ENCODE data around the gene GPHN. TPM values are rescaled to one million over a fixed set of nuclear protein-coding genes. Genes with fewer than 3 reads are reported as not detected.
"Not testable (repeated sequence)": the region's sequence is repeated elsewhere in the genome, so short reads cannot be mapped to it uniquely, and the experiment has no call there.

Gene GPHN
- total RNA-seq, 1 donor from 2014 or later = 12.9 TPM

GRCh38 chr14:66543996-66544395, 36.0 kb downstream of the GPHN start:
- DNase-seq (ENCODE audit: low read depth) = no peak
- Histone ChIP-seq H3K4me3 (ENCODE audit: low read depth, low read length) (no peak overlapping the region), H3K36me3 (ENCODE audit: control insufficient read depth, insufficient read depth, low read length) (no peaks in the 10 kb centered on the region), H3K27me3 (ENCODE audit: control insufficient read depth, insufficient read depth, low read length) (no peaks in the 10 kb centered on the region)
- no peak for TF ChIP-seq CTCF (IDR thresholded peaks at IDR 0.05; ENCODE audit: insufficient read depth, low read length, poor library complexity, severe bottlenecking)

GRCh38 chr14:66545191-66545590, 37.2 kb downstream of the GPHN start:
- not testable (repeated sequence) for H3K4me3 ChIP-seq (ENCODE audit: low read depth, low read length); DNase-seq (ENCODE audit: low read depth); H3K27me3 ChIP-seq (ENCODE audit: control insufficient read depth, insufficient read depth, low read length); H3K36me3 ChIP-seq (ENCODE audit: control insufficient read depth, insufficient read depth, low read length)

DNA sequence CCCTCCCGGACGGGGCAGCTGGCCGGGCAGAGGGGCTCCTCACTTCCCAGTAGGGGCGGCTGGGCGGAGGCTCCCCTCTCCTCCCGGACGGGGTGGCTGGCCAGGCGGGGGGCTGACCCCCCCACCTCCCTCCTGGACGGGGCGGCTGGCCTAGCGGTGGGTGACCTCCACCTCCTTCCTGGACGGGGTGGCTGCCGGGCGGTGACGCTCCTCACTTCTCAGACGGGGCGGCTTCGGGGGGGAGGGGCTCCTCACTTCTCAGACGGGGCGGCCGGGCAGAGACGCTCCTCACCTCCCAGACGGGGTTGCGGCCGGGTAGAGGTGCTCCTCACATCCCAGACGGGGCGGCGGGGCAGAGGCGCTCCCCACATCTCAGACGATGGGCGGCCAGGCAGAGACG, 37.8 kb downstream of the GPHN start:
- not testable (repeated sequence) for DNase-seq (ENCODE audit: low read depth); H3K4me3 ChIP-seq (ENCODE audit: low read depth, low read length); H3K27me3 ChIP-seq (ENCODE audit: control insufficient read depth, insufficient read depth, low read length); H3K36me3 ChIP-seq (ENCODE audit: control insufficient read depth, insufficient read depth, low read length)

DNA sequence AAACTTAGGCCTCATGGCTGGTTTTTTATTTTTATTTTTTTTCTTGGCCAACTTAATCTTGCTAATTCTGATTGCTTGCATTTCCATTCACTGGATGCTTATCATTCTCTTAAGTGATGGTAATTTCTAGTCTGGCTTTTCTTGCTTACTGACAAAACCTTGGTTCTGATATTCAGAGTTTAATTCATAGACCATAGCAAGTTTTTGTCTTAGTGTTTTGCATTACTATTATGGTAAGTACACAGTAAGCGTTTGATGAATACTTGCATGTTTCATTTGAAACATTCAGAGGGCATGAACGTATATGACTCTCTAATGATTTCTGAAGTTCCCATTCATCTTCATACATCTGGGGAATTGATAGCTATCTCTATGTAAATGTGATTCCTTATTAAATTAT, 55.8 kb downstream of the GPHN start:
- H3K27me3 ChIP-seq (ENCODE audit: control insufficient read depth, insufficient read depth, low read length) = no peaks in the 10 kb centered on the region
- no peak for TF ChIP-seq CTCF (IDR thresholded peaks at IDR 0.05; ENCODE audit: insufficient read depth, low read length, poor library complexity, severe bottlenecking)
- DNase-seq (ENCODE audit: low read depth) = no peak
- no peaks in the 10 kb centered on the region for H3K36me3 ChIP-seq (ENCODE audit: control insufficient read depth, insufficient read depth, low read length)
- H3K4me3 ChIP-seq (ENCODE audit: low read depth, low read length) = no peak overlapping the region

GRCh38 chr14:66568220-66568619, 60.3 kb downstream of the GPHN start:
- no peaks in the 10 kb centered on the region for H3K27me3 ChIP-seq (ENCODE audit: control insufficient read depth, insufficient read depth, low read length)
- DNase-seq (ENCODE audit: low read depth) = no peak
- no peaks in the 10 kb centered on the region for H3K36me3 ChIP-seq (ENCODE audit: control insufficient read depth, insufficient read depth, low read length)
- H3K4me3 ChIP-seq (ENCODE audit: low read depth, low read length) = no peak overlapping the region
- TF ChIP-seq CTCF (IDR thresholded peaks at IDR 0.05; ENCODE audit: insufficient read depth, low read length, poor library complexity, severe bottlenecking) = no peak

GRCh38 chr14:66572826-66573225, 64.9 kb downstream of the GPHN start:
- no peaks in the 10 kb centered on the region for H3K27me3 ChIP-seq (ENCODE audit: control insufficient read depth, insufficient read depth, low read length)
- H3K4me3 ChIP-seq (ENCODE audit: low read depth, low read length) = no peak overlapping the region
- TF ChIP-seq CTCF (IDR thresholded peaks at IDR 0.05; ENCODE audit: insufficient read depth, low read length, poor library complexity, severe bottlenecking) = no peak
- no peaks in the 10 kb centered on the region for H3K36me3 ChIP-seq (ENCODE audit: control insufficient read depth, insufficient read depth, low read length)
- DNase-seq (ENCODE audit: low read depth) = no peak

- H3K4me3 ChIP-seq (ENCODE audit: low read depth, low read length) = no peak overlapping the region
- DNase-seq (ENCODE audit: low read depth) = no peak
- no peaks in the 10 kb centered on the region for H3K36me3 ChIP-seq (ENCODE audit: control insufficient read depth, insufficient read depth, low read length)
- TF ChIP-seq CTCF (IDR thresholded peaks at IDR 0.05; ENCODE audit: insufficient read depth, low read length, poor library complexity, severe bottlenecking) = no peak
- no peaks in the 10 kb centered on the region for H3K27me3 ChIP-seq (ENCODE audit: control insufficient read depth, insufficient read depth, low read length)
Observed at GRCh38 chr14:66575014-66575413, 67.1 kb downstream of the GPHN start.

All from kidney epithelial cell (primary cell).